GM18861 (cell line): ENCODE measurements around the gene PRR5L.
"Not testable (repeated sequence)": the region's sequence is repeated elsewhere in the genome, so short reads cannot be mapped to it uniquely, and the experiment has no call there.

Experiments
- ATAC-seq: cut with Tn5 transposase; IDR thresholded peaks from one replicate; pipeline ENCODE4 v1.9.1; 2021; ENCODE audit not compliant: unreplicated experiment

Gene PRR5L

DNA sequence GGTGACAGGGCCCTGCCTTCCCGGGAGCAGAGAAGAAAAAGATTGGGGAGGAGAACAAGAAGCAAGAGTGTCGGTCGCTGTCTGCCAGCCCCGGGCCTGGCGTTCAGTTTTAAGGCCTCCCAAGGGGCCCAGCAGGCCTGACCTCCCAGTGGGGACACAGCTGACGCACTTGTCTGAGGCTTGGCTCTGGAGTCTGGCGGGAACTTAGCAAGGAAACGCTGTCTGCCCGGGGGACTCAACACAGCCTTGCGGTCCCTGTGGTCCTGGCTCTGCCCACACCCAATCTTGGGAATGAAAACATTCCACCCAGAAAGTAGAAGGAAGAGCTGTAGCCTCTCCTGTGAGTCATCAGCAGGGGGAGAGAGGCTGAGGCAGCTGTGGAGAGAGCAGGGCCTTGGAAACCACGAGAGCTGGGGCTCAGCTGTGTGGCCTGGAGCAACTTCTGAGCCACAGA lies 159.6 kb downstream of the PRR5L start:
- no peak for ATAC-seq

DNA sequence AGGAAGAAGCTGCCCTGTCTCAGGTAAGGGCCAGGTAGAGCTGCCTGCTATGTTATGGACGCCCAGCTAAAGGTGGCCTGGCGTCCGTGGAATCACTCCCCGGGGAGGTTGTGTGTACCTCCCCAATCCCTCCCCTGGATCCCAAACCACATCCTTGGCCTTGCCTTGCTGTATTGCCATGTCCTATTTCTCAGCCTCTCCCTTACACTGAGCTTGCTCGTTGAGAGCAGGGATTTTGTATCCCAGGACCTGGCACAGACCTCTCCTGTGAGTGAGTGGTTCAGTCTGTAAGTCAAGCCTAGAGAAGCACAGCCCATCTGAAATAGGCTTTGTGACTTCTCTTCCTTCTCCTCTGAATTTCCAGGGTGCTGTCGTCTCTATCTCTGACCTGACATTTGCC lies 160.1 kb downstream of the PRR5L start:
- no peak for ATAC-seq

DNA sequence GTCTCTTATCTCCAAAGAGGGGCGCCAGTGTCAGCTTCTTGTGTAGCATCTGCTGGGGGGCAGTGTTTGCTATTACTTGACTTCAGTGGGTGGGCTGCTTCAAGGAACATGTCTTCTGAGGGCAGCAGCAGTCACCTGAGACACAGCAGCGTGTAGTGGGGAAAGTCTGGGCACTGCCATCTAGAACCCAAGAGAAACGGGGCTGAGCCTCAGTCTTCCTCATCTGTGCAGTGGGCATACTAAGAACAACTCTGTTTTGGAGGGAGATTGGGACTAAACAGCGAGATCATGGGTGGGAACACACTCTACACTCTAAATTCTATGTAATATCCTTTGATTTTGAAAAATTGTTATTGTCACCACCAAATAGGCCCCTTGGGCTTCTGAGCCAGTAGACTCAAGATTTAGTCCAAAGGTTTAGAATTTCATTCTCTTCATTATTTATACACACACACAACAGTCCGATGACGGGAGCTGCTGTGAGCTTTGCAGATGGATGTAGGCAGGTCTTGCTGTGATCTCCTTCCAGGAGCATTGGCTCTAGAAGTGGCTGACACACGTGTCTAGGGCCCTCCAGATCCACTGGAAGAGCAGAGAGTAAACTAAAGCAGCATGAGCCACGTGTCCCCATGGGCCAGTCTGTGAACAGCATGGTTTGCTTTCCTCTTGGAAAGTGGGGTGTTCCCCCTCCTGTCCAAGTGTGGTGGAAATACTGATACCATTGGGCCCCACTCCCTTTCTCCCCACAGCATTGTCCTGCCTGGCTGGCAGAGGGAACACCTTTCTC lies 162.2 kb downstream of the PRR5L start:
- no peak for ATAC-seq

DNA sequence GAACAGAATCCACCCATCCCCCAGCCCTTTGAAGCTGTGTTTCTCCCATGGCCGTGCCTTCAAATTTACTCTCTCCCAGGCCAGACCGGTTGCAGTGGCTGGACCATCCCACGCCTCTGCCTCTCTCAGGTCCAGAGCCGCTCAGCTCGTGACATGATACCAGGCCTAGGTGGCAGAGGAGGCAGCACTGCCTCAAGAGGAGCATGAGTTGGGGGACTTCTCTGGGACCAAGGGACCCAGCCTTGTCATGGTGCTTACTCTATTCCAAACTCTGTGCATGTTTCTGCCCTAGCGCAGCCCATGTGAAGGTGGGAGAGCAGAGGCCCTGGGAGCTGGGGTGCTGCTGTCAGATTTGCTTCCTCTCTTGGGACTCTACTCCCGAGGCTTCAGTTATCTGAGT lies 163.0 kb downstream of the PRR5L start:
- ATAC-seq: no peak

DNA sequence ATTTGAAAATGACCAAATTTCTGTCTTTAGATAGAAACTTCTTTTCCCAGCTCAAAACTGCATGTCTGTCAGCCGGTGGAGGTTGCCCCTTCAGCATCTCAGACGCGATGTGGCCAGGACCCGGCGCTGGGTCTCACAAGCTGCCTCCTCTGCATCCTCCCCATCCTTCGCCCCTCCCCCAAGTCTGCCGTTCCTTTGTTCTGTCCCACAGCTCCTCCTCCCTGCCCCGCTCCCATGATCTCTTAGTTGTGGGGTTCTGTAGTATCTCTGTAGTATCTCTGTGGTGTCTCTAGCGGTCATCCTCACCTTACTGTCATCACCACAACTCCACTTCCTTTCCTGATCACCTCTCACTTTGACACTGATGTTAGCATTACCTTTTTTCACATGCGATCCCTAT lies 164.1 kb downstream of the PRR5L start:
- no peak for ATAC-seq

DNA sequence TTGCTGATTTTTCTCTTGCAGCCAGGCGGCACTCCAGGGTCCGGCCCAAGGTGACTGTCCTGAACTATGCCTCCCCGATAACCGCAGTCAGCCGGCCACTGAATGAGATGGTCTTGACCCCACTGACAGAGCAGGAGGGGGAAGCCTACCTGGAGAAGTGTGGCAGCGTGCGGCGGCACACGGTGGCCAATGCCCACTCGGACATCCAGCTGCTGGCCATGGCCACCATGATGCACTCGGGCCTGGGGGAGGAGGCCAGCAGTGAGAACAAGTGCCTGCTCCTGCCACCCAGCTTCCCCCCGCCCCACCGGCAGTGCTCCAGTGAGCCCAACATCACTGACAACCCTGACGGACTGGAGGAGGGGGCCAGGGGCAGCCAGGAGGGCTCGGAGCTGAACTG lies 166.2 kb downstream of the PRR5L start:
- no peak for ATAC-seq

DNA sequence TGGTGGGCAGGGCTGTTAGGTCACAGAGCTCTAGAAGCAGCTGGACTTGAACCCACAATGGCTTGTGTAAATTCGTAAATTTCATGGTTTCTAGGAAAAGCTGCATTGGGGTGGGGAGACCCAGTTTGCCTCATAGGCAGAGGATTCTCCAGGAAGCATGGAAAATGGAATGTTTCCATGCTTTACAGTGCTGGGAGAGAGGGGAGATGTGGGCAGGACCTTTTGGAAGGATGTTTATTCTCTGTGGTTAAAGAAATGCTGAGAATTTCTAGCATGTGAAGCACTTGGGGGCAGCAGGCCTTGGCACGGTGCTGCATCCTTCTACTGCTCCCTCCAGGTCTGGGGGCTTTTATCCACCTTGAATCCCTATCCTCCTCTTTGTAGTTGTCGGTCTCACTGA lies 167.7 kb downstream of the PRR5L start:
- no peak for ATAC-seq

DNA sequence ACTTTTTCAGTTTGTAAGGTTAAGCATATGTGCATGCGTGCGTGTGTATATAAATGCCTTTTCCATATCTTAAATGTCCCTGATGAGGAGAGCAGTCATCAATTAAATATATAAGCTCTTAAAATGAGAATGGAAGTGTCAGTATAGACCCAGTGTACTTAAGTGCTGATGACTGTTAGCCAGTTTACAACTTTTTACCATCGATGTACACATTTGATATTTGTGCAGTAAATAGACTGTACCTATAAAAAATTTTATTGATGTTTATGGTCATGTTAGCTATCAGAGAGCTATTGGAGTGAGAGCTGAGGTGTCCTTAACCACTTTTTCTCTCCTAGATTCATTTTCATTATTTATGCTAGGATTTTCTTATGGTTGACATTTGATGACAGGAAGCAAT lies 168.6 kb downstream of the PRR5L start:
- no peak for ATAC-seq

DNA sequence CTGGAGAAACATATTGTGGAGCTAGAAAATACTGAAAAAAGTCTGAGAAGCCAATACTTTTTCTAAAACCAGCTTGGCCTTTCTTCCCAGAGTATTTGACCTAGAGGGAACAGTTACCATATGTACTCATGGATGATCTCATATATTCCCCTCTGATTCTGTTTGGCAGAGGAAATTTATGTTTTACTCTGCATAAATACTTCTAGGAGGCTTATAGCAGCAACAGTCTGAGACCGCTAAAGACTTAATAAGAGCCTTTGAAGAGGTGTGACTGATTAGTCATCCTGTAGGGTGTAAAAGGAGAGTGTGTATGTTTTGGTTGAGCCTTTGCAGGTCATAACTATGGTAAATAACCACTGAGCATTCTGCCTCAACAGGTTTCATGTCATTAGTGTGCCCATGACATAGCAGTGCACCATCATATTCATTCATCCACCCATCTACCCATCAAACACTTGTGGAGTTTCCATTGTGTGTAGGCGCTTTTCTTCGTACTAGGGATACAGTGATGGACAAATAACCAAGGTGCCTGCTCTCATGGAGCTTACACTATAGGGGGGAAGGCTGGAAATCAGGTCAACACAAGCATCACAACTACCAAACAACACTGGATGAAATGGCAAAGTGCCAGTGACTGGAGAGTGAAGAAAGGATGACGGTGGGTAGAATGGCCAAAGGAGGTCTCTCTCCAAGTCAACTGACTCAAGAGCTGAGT lies 169.5 kb downstream of the PRR5L start:
- no peak for ATAC-seq

DNA sequence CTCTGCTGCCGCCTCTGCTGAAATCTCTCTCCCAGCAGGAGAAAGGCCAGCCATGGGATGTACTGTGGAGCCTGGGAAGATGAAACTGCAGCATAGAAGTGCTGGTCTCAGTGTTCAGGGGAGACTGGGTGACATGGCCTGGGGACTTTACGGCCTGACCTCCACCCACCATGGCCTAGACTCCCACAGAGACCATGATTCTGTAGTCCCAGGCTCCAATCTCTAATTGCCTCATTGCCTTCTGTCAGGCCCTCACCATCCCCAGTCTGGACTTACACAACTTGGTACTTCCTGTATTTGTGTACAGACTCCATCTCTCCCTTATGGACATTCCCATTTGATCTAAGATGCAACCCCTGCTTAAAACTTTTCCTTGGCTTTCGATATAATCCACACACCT lies 170.9 kb downstream of the PRR5L start:
- ATAC-seq: no peak

DNA sequence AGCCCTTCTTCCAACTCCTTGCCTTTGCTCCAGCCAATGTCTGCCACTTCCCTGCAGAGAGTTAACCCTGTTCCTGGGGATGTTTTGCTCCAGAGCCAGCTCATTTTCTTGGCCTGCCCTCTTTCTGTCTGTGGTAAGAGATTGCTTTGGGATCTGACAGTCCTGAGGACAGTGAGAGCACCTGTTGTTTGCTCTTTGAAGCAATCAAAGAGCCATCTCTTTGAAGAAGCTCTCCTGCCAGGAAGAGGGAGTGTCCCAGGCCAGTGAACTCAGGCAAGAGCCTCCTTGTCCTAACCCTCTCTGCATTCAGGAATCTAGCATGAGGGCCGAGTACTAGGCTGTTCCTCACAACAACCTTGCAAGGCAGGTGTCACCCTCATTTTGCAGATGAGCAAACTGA lies 171.8 kb downstream of the PRR5L start:
- no peak for ATAC-seq

DNA sequence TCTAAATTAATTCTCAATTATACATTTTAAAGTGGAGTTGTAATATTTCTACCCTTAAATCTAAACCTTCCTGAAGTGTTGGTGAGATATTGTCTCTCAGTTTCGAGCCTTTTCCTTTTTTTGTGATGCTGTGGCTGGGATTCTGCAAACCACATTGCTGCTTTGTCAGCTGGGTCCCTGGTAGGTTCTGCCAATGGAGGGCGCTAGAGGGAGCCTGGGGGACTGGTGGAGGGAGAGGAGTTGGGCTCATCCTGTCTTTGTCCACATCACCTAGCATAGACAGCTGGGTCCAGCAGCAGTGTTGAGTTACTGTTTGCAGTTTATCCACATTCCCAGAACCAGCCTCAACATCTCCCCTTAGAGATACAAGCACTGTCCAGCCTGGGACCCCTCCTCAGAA lies 173.0 kb downstream of the PRR5L start:
- no peak for ATAC-seq

DNA sequence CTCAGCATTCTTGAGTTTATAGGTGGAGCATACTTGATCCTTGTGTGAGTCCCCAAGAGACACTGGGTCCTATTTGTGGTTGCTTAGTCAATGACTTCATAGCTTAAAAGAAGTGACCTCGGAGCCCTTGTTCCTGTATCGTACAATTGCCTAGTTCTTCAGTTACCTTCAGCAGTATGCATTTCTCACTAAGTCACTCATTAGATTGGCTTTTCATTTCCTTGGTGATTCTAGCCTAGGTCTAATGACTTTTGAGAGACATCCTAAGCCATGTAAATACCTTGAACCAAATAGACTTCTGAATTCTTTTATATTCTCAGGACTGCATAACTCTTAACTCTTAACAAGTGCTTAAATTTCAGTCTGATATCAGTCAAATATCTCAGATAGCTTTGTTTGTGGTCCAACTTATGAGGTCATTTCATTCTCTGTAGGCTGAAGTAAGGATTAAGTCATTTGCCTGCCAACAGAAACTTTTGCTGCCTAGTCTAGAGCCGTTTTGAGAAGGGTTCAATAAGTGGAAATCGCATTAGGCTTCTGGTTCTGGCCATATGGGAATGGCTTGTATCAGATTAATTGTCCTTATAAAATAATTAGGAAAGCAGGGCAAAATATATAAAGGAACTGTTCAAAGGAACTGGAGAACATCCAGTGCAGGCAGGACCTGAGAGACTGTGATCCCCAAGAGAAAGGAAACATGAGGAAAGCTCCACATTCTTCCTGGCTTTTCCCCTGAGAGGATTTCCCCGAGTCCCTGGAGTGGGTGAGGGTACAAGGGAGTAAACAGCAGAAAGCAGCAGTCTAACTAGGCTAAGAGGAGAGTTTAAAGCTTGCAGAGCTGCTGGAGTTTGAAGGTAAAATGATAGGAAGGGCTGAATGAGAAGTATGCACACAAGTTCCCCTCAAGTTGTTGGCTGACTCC lies 174.1 kb downstream of the PRR5L start:
- no peak for ATAC-seq

DNA sequence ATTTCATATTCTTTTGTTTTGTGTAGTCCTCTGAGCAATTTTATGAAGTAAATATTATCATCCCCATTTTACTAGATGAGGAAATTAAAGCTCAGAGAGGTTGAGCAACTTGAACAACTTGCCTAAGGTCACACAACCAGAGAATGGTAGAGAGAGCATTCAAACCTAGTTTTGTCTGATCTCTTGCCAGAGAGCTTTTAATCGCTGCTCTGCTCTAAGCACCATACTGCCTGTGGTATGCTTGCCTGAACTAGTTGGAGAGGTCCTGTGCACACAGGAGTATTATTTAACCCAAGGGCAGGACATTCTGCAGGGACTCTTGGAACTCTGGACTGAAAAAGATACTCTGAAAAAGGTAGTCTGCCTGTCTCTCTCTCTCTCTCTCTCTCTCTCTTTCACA lies 175.5 kb downstream of the PRR5L start:
- ATAC-seq: no peak

DNA sequence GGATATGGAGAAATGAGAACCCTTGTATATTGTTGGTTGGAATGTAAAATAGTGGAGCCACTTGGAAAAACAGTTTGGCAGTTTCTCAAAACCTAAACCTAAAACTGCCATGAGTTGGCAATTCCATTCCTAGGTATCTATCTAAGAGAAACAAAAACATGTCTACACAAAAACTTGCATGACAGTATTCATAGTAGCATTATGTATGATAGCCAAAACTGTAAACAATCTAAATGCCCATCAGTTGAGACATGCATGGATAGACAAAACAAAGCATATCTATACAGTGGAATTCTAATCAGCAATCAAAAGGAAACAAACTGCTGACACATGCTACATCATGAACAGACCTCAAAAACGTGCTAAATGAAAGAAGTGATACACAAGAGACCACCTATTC lies 179.1 kb downstream of the PRR5L start:
- ATAC-seq: no peak

DNA sequence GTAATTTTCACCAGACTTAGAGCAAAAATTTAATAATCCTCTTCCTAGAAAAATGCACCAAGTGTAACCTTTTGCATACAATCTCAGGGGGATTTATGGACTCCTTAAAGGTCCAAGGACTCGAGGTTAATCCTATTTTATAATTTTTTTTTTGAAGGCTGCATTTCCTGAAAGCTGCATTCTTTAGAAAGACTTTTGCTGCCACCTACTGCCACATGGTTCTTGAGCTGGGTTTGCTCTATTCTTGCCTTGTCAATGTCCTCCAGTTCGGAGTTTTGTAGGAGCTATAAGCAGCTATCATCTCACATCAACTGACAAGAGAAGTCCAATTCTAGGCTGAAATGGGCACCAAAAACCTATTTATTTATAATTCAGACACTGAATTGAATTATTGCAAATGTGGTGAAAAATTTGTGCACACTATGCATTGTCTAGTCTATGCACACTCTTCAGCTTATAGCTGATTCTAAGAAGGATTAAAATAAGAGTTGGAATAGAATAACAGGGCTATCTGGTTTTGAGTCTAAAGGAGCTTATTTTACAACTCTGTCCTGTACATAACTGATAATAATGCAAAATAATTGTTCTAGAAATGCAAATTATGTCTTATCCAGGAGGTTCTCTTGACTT lies 182.7 kb downstream of the PRR5L start:
- no peak for ATAC-seq

DNA sequence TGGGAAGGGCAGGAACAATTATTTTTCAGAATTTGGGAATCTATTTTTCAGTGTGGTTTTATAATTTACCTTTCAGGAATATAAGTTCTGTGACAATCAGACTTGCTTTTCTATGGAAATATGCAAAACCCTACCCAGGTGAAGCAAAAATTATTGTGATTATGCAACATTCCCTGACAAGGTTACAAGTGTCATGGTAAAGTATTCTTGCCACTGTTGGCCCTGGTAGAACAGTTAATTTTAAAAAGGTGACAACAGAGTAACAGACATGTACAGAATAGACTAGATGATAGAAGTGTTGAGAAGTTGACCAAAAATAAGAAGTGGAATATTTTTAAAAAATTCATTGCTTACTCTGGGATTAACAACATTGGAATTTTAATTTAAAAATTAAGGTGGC lies 184.7 kb downstream of the PRR5L start:
- ATAC-seq: no peak

DNA sequence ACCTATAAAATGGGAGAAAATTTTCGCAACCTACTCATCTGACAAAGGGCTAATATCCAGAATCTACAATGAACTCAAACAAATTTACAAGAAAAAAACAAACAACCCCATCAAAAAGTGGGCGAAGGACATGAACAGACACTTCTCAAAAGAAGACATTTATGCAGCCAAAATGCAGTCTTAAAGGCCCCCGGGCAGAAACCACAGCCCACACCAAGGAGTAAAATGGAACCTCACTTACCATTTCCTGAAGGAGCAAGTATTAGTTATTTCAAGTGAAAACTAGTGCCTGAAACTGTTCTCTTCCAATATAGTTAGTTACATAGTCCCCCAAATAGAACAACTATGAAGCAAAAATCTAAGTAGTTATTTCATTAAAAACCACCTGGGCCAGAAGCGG lies 187.0 kb downstream of the PRR5L start:
- not testable (repeated sequence) for ATAC-seq

DNA sequence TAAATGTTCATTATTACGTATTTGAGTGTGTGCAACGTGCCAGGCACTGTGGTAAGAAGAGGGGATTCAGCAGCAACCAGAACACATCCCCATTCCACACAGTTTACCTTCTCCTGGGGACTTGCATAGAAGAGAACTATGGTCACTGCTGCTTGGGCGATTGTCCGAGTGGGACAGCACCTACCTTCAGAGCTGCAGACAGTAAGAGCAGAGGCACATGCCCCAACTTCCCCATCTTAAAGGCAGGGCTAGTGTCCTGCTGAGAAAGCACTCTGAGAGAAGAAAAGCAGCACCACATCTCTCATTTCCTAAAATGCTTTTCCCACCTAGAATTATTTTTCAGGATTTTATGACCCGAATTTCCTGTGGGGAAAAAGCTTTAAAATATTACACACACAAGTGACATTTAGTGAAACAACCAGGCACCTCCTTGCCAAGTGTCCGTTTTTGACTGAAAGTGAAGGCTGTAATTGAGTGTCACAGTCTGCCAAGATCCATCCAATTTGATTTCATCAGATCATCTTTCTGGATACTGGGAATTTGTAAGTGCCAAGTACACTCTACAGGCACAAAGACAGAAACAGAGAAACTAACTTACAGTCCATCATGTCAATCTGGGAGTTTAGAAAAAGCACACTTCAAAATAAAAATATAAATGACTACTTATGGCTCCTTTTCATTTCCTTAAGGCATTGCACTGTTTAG lies 189.4 kb downstream of the PRR5L start:
- no peak for ATAC-seq

DNA sequence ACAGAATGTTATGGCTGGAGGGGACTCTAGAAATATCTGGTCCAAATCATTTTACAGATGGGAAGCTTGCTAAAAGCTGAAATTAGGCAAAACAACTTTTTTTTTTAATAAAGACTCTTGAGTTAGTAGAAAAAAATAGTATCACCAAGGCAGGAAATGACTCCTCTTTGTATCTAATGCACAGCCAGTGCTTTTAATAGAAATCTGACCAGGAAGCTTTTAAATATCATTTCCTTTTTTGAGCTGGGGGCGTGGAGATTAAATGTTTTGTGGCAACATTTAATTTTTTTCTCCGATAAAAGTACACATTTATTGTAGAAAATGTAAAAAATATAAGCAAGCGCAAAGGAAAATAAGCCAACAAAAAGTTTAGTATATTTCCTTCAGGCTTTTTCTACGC lies 191.5 kb downstream of the PRR5L start:
- ATAC-seq: no peak
